HepG2 (cell line): ENCODE results near the gene CCDC142. TPM values are rescaled to one million over a fixed set of nuclear protein-coding genes. Genes with fewer than 3 reads are reported as not detected.
A peak's percentile ranks its signal among the peaks of the same experiment; 100 is the strongest.

ENCODE experiments used
- AKAP8 ChIP-seq: sonication (generic); formaldehyde crosslinking; IDR thresholded peaks from 2 replicates; pipeline ENCODE4 v1.5.1; 2020; ENCODE audit warnings: mild to moderate bottlenecking, missing genetic modification reagents
- ELF3 ChIP-seq: IDR thresholded peaks from 2 replicates; pipeline ENCODE4 v1.6.1; 2016; ENCODE audit warnings: missing genetic modification reagents, missing compliant biosample characterization
- GATA4 ChIP-seq: sonication (generic); IDR thresholded peaks from 2 replicates; pipeline ENCODE4 v1.6.1; 2016; ENCODE audit warnings: antibody characterized with exemption, low read depth, borderline replicate concordance
- HNF1A ChIP-seq, 2 experiments: sonication (generic) in 1 of 2; formaldehyde crosslinking in 1 of 2; IDR thresholded peaks; 2 replicates each; pipeline versions ENCODE4 v1.4.0 to v1.6.1; 2016 to 2020; ENCODE audit warnings: borderline replicate concordance in 1 of 2, low read depth in 1 of 2, mild to moderate bottlenecking in 1 of 2, missing genetic modification reagents in 1 of 2
- PAF1 ChIP-seq: IDR thresholded peaks from 2 replicates; pipeline ENCODE4 v1.6.1; 2016; ENCODE audit warnings: missing genetic modification reagents, missing compliant biosample characterization
- PREB ChIP-seq: sonication (generic); formaldehyde crosslinking; IDR thresholded peaks from 2 replicates; pipeline ENCODE4 v1.4.0; 2020; ENCODE audit warnings: missing genetic modification reagents
- WIZ ChIP-seq: sonication (generic); formaldehyde crosslinking; IDR thresholded peaks from 2 replicates; pipeline ENCODE4 v1.5.1; 2020; ENCODE audit warnings: mild to moderate bottlenecking, missing genetic modification reagents
- ZNF432 ChIP-seq: sonication (generic); formaldehyde crosslinking; IDR thresholded peaks from 2 replicates; pipeline ENCODE4 v1.5.0; 2020; ENCODE audit warnings: missing genetic modification reagents, mild to moderate bottlenecking, borderline replicate concordance
- ZNF616 ChIP-seq: sonication (generic); formaldehyde crosslinking; IDR thresholded peaks from 2 replicates; pipeline ENCODE4 v1.5.0; 2020; ENCODE audit warnings: low read depth, mild to moderate bottlenecking, missing genetic modification reagents
- ZNF776 ChIP-seq: sonication (generic); formaldehyde crosslinking; IDR thresholded peaks from 2 replicates; pipeline ENCODE4 v1.4.0; 2020; ENCODE audit warnings: mild to moderate bottlenecking, missing genetic modification reagents
- ZSCAN21 ChIP-seq: sonication (generic); formaldehyde crosslinking; IDR thresholded peaks from 2 replicates; pipeline ENCODE4 v1.8.0; 2022; ENCODE audit warnings: mild to moderate bottlenecking, missing genetic modification reagents, moderate library complexity, borderline replicate concordance
- ZSCAN22 ChIP-seq: sonication (generic); formaldehyde crosslinking; IDR thresholded peaks from 2 replicates; pipeline ENCODE4 v1.4.0; 2020; ENCODE audit warnings: mild to moderate bottlenecking, missing genetic modification reagents
- polyA plus RNA-seq, 8 experiments: library from polyadenylated mRNA; depleted of rRNA in 3 of 8; stranded (reverse) in 7 of 8; unstranded in 1 of 8; fragments of >200 nt; fragmentation: Illumina TruSeq in 4 of 8; extraction: Trizol in 4 of 8; gene quantifications; 2 replicates each; pipeline versions ENCODE4 v1.2.1 to v1.2.3, GENCODE V29; 2011 to 2016; ENCODE audit warnings: low read depth in 4 of 8, missing spikeins in 1 of 8, mixed read lengths in 1 of 8; ENCODE audit not compliant: insufficient read depth in 1 of 8
- total RNA-seq, 5 experiments: library from RNA; depleted of rRNA; stranded (reverse); fragments of >200 nt; fragmentation: Illumina TruSeq; extraction: Trizol; gene quantifications; 2 replicates each; pipeline ENCODE4 v1.2.3, GENCODE V29; 2016; ENCODE audit warnings: low read depth in 1 of 5
- TF ChIP-seq, protein P1 (sequence below): sonication (generic); formaldehyde crosslinking; IDR thresholded peaks from 2 replicates; pipeline ENCODE4 v1.4.0; 2020; ENCODE audit warnings: missing genetic modification reagents, borderline replicate concordance

CCDC142 gene
- total and polyA plus RNA-seq, 2 of the 13 experiments (the other 11 are each of a cell fraction or from before 2014, with no cell fraction given), result 14.7 to 30.4 TPM

- TF ChIP-seq AKAP8 (CRISPR knock-in tag) (peak; percentile 18; the same call in 1 of the 2 replicates), PAF1 (CRISPR knock-in tag) (no peak), PREB (CRISPR knock-in tag) (0 out of 2 replicates have a peak, but pooled peaks have one; percentile 18), WIZ (CRISPR knock-in tag) (peak; percentile 87; the same call in 1 of the 2 replicates), ZNF616 (CRISPR knock-in tag) (peak; percentile 53; the same call in 1 of the 2 replicates), GATA4 (0 out of 2 replicates have a peak, but pooled peaks have one; percentile 14), ZSCAN21 (no peak), ZNF432 (CRISPR knock-in tag) (no peak), ZSCAN22 (CRISPR knock-in tag) (peak; percentile 53; the same call in 1 of the 2 replicates), ZNF776 (CRISPR knock-in tag) (peak; percentile 73; the same call in 1 of the 2 replicates), HNF1A (IDR thresholded peaks at IDR 0.05; ENCODE audit: low read depth) (no peak), HNF1A (CRISPR knock-in tag; IDR thresholded peaks at IDR 0.05; ENCODE audit: borderline replicate concordance) (0 out of 2 replicates have a peak, but pooled peaks have one; percentile 1), ELF3 (CRISPR knock-in tag) (no peak)
- TF ChIP-seq, protein P1, sequence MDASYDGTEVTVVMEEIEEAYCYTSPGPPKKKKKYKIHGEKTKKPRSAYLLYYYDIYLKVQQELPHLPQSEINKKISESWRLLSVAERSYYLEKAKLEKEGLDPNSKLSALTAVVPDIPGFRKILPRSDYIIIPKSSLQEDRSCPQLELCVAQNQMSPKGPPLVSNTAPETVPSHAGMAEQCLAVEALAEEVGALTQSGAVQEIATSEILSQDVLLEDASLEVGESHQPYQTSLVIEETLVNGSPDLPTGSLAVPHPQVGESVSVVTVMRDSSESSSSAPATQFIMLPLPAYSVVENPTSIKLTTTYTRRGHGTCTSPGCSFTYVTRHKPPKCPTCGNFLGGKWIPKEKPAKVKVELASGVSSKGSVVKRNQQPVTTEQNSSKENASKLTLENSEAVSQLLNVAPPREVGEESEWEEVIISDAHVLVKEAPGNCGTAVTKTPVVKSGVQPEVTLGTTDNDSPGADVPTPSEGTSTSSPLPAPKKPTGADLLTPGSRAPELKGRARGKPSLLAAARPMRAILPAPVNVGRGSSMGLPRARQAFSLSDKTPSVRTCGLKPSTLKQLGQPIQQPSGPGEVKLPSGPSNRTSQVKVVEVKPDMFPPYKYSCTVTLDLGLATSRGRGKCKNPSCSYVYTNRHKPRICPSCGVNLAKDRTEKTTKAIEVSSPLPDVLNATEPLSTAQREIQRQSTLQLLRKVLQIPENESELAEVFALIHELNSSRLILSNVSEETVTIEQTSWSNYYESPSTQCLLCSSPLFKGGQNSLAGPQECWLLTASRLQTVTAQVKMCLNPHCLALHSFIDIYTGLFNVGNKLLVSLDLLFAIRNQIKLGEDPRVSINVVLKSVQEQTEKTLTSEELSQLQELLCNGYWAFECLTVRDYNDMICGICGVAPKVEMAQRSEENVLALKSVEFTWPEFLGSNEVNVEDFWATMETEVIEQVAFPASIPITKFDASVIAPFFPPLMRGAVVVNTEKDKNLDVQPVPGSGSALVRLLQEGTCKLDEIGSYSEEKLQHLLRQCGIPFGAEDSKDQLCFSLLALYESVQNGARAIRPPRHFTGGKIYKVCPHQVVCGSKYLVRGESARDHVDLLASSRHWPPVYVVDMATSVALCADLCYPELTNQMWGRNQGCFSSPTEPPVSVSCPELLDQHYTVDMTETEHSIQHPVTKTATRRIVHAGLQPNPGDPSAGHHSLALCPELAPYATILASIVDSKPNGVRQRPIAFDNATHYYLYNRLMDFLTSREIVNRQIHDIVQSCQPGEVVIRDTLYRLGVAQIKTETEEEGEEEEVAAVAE (CRISPR knock-in tag), result no peak
- TF ChIP-seq, all 625 proteins: peak for 212
Measured at GRCh38 chr2:74481961-74482800, 617 bp downstream of the CCDC142 start (continued).
